GM21723 (cell line): ENCODE results near the gene LDLRAD4.

ENCODE experiments used
- ATAC-seq: cut with Tn5 transposase; IDR thresholded peaks from one replicate; pipeline ENCODE4 v1.9.1; 2021; ENCODE audit warnings: mild to moderate bottlenecking, moderate library complexity; ENCODE audit not compliant: unreplicated experiment

LDLRAD4 gene

DNA sequence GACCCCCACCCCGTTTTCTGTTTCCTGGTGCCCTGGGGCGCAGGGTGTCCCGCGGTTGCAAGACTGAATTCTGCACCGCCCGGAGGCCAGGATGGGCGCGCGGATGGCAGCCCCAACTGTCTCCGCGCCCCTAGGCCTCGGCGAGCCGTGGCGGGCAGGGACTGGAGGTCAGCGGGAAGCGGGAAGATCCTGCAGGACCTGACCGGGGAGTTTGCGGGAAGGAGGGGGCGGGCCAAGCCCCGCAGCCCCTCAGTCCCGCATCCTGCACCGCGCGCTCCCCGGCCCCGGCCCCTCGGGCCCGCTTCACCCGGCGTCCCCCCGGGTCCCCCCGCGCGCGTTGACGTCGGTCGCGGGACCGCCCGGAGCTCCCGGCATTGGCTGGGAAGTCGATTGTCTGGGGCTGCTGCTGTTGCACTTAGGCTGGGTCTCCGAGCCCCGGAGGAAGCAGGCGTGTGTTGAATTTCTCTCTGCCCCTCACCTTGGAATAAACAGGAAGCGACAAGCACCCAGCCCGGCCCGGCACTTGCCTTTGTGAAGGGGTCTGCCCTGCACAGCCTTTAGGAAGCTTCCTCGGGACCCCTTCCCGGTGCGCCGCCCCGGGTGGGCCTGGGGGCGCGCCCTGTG, at the start of gene LDLRAD4:
Gene LDLRAD4 (plus strand): TSS at position 393 of the 624 bp plus-strand sequence.
- no peak for ATAC-seq

DNA sequence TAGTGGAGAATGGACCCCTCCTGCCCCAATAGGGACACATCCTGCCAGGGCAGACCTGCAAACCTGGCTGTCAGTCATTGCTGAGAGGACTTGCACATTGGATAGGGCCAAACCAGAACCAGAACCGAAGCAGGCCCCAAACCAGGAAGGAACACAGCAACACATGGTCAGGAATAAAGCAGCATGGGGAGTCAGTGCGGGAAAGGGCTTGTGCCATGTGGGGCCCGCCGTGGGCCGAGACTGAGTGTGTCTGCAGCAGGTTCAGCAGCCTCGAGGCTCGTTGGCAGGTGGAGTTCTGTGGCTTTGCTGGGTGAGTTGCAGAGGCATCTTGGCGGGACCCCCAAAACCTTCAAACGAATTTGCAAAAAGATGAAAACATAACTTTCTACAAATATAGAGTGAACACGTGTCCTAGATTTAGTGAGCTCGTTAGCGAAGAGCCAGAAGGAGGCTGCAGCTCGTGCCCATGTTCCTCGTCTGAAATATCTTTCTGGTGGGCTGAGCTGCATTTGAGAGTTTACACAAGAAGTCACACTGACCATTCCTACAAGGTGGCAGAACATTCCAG, 44.9 kb upstream of the LDLRAD4 start:
- ATAC-seq: no peak

DNA sequence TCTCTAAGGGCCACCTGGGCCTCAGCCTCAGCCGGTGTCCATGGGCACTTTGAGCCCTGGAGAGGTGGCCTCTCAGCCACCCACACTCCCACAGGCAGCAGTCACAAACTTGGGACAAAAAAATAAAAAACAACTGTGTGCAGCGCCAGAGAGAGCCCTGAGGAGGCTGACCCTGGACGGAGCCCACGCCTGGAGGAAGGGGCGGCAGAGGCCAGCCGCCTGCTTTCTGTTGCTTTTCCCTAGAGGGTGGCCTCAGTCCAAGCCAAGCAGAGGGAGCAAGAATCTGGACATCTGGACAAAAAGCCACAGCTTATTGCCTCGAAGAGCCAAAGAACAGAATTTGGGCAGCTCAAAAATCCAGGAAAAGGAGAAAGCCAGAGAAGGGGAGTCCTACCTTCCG, 43.3 kb upstream of the LDLRAD4 start:
- ATAC-seq: no peak

DNA sequence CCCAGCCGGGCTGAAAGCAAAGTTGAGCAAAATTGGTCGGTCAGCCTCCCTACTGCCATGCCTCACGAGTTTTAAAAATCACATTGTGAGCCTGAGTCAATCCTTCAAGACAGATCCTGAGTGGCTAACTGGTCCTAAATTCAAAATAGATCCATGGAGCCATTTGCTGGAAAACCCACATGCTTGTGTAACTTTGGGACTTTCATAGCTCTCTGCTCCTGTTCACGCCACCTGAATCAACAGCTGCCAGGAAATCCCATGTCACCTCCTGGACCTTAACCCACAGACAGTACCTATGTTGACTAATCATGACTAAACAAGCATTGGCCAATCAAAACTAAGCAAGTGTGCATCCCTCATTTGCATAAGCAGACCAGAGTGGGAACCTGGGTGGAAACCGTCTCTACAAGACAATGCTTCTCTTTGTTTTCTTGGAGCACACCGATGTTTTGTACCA, 42.8 kb upstream of the LDLRAD4 start:
- ATAC-seq: no peak

DNA sequence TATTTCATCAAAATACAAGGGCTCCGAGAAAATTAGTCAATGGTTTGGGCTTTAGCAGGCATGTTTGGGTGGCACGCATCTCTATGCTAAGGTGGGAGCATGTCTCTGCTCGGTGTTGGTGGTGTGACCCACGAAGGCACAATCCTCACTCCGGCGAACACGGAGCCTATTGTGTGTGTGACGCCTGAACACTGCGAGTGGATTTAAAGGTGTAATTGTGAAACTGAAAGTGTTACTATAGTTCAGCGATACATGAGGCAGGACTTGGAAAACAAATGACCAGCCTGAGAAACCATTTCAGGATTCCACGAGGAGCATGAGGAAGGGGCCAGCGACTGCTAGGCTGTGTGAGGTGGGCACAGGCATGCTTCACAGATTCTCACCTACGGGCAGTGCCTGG, 41.7 kb upstream of the LDLRAD4 start:
- no peak for ATAC-seq

GRCh38 chr18:13178197-13178596, 40.4 kb upstream of the LDLRAD4 start:
- ATAC-seq: no peak

DNA sequence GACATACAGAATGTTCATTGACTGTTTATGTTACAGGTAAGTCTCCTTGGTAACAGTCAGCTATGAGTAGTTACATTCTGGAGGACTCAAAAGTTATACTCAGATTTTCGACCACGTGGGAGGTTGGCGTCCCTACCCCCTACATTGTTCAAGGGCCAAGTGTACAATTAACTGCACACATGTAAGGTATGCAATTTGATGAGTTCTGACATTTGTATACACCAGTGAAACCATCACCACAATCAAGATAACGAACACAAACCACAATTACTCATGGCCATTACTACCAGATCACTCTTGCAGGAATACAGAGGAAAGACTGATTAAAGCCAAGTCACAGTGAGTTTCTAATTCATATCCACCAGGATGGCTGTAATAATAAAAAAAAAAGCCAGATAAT, 39.6 kb upstream of the LDLRAD4 start:
- ATAC-seq: no peak

DNA sequence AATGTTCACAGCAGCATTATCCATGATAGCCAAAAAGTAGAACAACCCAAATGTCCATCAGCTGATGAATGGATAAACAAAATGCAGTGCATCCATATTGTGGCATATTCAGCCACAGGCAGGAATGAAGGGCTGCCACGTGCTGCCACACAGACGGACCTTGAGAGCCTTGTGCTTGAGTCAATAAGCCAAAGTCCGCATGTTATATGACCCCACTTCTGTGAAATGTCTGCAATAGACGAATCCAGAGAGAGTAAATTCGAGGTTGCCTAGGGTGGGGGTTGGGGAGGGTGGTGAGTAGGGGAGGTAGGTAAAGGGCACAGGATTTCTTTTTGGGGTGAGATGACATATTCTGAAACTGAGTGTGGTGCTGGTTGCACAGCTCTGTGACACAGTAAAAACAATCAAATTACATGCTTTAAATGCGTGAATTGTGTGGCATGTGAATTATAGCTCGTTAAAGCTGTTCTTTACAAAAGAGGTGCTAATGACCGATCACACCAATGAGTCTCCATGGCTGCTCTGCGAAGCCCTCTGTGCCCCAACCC, 38.9 kb upstream of the LDLRAD4 start:
- no peak for ATAC-seq

DNA sequence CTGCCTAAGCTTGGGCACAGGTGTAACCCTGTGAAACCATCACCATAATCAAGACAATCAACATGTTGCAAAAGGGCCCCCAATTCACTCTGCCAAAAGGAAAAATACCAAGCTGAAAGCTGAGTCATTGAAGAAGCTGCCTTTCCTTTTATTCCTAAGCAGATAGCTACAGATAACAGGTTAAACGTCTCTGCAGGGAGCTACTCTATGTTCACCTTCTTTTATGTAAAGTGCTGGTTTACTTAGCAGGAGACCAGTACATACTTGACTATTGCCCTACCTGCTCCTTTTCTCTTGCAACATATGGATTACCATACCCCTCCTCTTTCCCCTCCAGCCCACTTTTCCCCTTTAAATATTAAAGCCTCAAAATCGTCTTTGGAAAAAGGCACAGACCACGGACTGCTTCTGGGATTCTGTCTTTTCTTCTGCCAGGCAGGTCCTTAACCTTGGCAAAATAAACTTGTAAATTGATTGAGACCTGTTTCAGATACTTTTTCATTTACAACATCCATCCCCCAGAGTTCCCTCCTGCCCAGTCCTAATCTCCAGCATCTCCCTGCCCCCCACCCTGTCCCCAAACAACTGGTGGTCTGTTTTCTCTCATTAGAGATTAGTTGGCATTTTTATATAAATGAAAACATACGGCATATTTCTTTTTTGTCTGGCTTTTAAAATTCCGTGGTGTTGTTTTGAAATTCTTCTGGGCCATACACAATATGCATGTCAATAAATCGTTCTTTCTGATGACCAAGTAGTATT, 37.8 kb upstream of the LDLRAD4 start:
- no peak for ATAC-seq

DNA sequence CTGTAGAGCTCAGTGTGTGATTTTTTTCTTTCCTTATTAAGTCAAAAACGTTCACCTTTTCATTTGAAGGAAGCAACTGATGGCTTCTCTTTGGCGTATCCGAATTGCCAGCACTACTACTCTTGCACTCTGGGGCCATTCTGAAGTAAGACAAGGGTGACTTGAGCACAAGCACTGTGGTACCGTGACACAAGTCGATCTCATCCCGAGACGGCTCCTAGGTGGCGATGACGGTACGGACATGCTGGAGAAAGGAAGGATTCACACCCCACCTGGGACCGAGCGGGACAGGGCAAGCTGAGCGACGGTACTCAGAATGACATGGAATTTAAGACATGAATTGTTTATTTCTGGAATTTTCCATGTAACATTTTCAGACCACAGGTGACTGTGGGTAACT, 36.8 kb upstream of the LDLRAD4 start:
- no peak for ATAC-seq

GRCh38 chr18:13183359-13183758, 35.2 kb upstream of the LDLRAD4 start:
- no peak for ATAC-seq

DNA sequence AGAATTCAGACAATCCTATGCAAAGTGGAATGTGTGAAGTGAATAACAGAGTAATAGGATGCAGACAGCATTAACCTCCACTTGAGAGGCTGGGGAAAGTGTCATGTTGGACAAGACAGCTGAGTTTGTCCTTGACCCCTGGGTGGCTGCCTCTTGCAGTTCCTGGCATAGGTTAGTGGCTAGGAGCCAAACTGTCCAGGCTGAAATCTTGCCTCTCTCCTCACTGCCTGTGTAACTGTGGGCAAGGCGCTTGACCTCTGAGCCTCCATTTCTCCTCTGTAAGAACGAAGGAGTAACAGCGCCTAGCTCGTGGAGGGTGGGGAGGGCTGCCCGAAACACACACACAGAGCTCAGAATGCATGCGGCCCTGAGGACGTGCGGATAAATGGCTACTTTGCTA, 34.8 kb upstream of the LDLRAD4 start:
- ATAC-seq: no peak

GRCh38 chr18:13184396-13184795, 34.2 kb upstream of the LDLRAD4 start:
- no peak for ATAC-seq

- no peak for ATAC-seq
Measured at GRCh38 chr18:13185675-13186198, 32.8 kb upstream of the LDLRAD4 start.

DNA sequence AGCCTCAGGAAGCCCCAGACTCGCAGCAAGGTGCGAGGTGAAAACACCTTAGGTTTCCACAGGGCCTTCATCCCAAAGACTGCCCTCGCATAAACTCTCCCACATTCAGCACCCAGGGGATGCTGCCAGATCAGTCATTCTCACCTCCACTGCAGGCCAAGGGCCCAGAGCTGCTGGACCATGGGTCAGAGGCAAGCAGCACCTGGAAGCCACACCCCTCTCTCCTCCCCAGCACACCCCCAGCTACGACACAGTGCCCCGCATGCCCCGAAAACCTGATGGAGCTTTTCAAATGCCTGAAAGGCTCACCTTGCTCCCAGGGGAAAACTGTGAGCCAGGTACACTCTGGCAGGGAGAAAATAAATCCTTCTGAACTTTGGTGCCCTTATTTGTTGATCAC, 31.9 kb upstream of the LDLRAD4 start:
- ATAC-seq: no peak

DNA sequence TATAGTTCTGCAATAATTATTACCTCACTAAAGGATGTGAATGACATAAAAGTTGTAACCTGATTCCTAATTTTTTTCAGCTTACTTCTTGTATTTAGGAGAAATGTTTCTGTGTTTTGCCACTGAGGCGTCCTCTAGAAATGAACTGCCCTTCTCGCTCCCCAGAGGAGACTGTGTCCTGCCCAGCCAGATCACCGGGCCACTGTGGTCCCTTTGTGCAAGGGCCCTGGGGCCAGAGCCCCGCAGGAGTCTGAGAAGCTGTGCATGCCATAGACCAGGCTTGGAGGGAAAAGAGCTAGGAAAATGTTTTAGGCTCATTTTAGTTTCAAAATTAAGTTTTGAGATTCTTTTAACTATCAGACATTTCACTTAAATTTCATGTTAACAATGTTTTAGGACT, 31.1 kb upstream of the LDLRAD4 start:
- ATAC-seq: no peak

DNA sequence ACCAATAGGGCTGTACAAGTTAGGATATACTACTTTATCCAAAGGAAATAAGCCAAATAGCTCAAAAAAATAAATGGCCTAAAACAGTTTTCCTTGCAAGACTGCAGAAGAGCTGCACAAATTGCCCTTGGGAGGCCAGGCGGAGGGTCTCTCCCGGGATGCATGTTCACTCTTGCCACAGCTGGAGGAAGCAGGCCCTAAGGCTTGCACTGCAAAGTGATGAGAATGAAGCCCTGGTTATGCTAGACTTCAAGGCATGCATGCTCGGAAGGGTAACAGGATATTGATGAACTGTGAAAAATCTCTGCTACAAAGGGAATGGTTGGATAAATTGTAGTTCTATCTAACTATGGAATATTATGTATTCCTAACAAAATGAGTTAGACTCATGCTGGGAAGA, 27.5 kb upstream of the LDLRAD4 start:
- no peak for ATAC-seq

GRCh38 chr18:13191779-13192178, 26.8 kb upstream of the LDLRAD4 start:
- ATAC-seq: no peak

DNA sequence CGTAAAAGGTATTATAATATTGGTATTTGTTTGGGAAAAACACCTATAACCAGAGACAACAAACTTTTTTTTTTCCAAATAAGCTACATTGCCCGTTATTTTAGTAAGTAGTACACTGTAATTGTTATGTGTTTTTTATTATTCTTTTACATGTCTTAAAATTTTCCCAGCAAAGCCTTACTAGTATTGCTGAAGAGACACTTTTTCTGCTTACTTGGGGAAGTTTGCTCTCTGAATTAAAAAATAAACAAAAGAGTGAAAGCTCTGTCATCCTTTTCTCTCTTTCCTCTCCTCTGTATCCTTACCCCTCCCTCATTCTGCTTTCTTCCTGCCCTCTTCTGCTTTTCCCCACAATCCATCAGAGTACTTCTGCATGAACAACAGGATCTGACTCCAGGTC, 25.6 kb upstream of the LDLRAD4 start:
- no peak for ATAC-seq

GRCh38 chr18:13194239-13194638, 24.3 kb upstream of the LDLRAD4 start:
- ATAC-seq: no peak

GRCh38 chr18:13198701-13199100, 19.9 kb upstream of the LDLRAD4 start:
- no peak for ATAC-seq

GRCh38 chr18:13199169-13199568, 19.4 kb upstream of the LDLRAD4 start:
- no peak for ATAC-seq
